Neural cell (in vitro differentiated cells): Measurements from ENCODE around the gene GTF2H3. TPM values are rescaled to one million over a fixed set of nuclear protein-coding genes. Genes with fewer than 3 reads are reported as not detected.

Experiments
- H2AFZ ChIP-seq: fragments of 200-600, 300-800 bp; sonication (generic), shearing (Covaris generic); 2 replicates; pipeline ENCODE4 v1.6.0; 2014; ENCODE audit warnings: low read depth, mild to moderate bottlenecking, antibody characterized with exemption, low read length, moderate library complexity
- H3F3A ChIP-seq: fragments of 200-600 bp; shearing (Covaris generic); 2 replicates; pipeline ENCODE4 v1.6.1; 2016; ENCODE audit warnings: mild to moderate bottlenecking, moderate library complexity, mixed read lengths, antibody characterized with exemption, low read length; ENCODE audit not compliant: insufficient read depth, poor library complexity, severe bottlenecking
- H3K27ac ChIP-seq: fragments of 200-600, 300-800 bp; sonication (generic), shearing (Covaris generic); 2 replicates; pipeline ENCODE4 v1.5.1; 2014; ENCODE audit warnings: mild to moderate bottlenecking, low read length, moderate library complexity
- H3K27me3 ChIP-seq: fragments of 300-800, 200-600 bp; sonication (generic), shearing (Covaris generic); 2 replicates; pipeline ENCODE4 v1.6.0; 2014; ENCODE audit warnings: mild to moderate bottlenecking, low read depth, low read length, moderate library complexity; ENCODE audit not compliant: insufficient read depth
- H3K36me3 ChIP-seq: fragments of 300-800, 200-600 bp; sonication (generic), shearing (Covaris generic); 2 replicates; pipeline ENCODE4 v1.5.1; 2014; ENCODE audit warnings: mild to moderate bottlenecking, antibody characterized with exemption, low read length, moderate library complexity; ENCODE audit not compliant: insufficient read depth
- H3K4me2 ChIP-seq: fragments of 300-800, 200-600 bp; sonication (generic), shearing (Covaris generic); 2 replicates; pipeline ENCODE4 v1.6.0; 2014; ENCODE audit warnings: mild to moderate bottlenecking, low read length
- H3K4me3 ChIP-seq: fragments of 300-800, 200-600 bp; sonication (generic), shearing (Covaris generic); 2 replicates; pipeline ENCODE4 v1.5.1; 2014; ENCODE audit warnings: mild to moderate bottlenecking, low read length, moderate library complexity
- H3K79me2 ChIP-seq: fragments of 200-600 bp; shearing (Covaris generic); replicated peaks from 2 replicates; pipeline ENCODE4 v1.6.0; 2014; ENCODE audit warnings: mild to moderate bottlenecking, low read length, moderate library complexity; ENCODE audit not compliant: insufficient read depth
- H3K9ac ChIP-seq: fragments of 300-800, 200-600 bp; sonication (generic), shearing (Covaris generic); 2 replicates; pipeline ENCODE4 v1.6.1; 2016; ENCODE audit warnings: mild to moderate bottlenecking, low read length, mixed read lengths
- H3K9me2 ChIP-seq: fragments of 200-600 bp; shearing (Covaris generic); 2 replicates; pipeline ENCODE4 v1.6.1; 2016; ENCODE audit warnings: mild to moderate bottlenecking, low read length, mixed read lengths; ENCODE audit not compliant: insufficient read depth
- H3K9me3 ChIP-seq: fragments of 200-600, 300-800 bp; sonication (generic), shearing (Covaris generic); 2 replicates; pipeline ENCODE4 v1.6.1; 2016; ENCODE audit warnings: mild to moderate bottlenecking, mixed run types, low read length, moderate library complexity, mixed read lengths
- H4K20me1 ChIP-seq: fragments of 200-600 bp; shearing (Covaris generic); 2 replicates; pipeline ENCODE4 v1.6.1; 2016; ENCODE audit warnings: mild to moderate bottlenecking, mixed run types; ENCODE audit not compliant: insufficient read depth
- CTCF ChIP-seq: fragments of 450-650 bp; IDR thresholded peaks from 2 replicates; pipeline ENCODE4 v1.5.1; 2014; ENCODE audit warnings: antibody characterized with exemption, mild to moderate bottlenecking, moderate library complexity; ENCODE audit not compliant: poor library complexity, severe bottlenecking
- EP300 ChIP-seq: fragments of 450-650 bp; conservative IDR thresholded peaks from 2 replicates; pipeline ENCODE4 v1.6.1; 2014; ENCODE audit warnings: antibody characterized with exemption, mild to moderate bottlenecking, moderate library complexity; ENCODE audit not compliant: poor library complexity, severe bottlenecking
- EZH2 ChIP-seq: fragments of 200-600, 300-800 bp; shearing (Covaris generic), sonication (generic); IDR thresholded peaks from 2 replicates; pipeline ENCODE4 v1.6.1; 2014; ENCODE audit warnings: antibody characterized with exemption, low read length, borderline replicate concordance, mild to moderate bottlenecking; ENCODE audit not compliant: insufficient read depth, poor library complexity, severe bottlenecking
- MXI1 ChIP-seq: fragments of 450-650 bp; conservative IDR thresholded peaks from 2 replicates; pipeline ENCODE4 v1.6.1; 2014; ENCODE audit warnings: antibody characterized with exemption, mild to moderate bottlenecking; ENCODE audit not compliant: poor library complexity, severe bottlenecking
- POLR2AphosphoS5 ChIP-seq: IDR thresholded peaks from 2 replicates; pipeline ENCODE4 v1.6.1; 2012
- RAD21 ChIP-seq: fragments of 450-650 bp; conservative IDR thresholded peaks from 2 replicates; pipeline ENCODE4 v1.6.1; 2014; ENCODE audit warnings: antibody characterized with exemption, mild to moderate bottlenecking, moderate library complexity
- REST ChIP-seq: IDR thresholded peaks from 2 replicates; pipeline ENCODE4 v1.6.1; 2012; ENCODE audit warnings: borderline replicate concordance
- SMC3 ChIP-seq: fragments of 450-650 bp; conservative IDR thresholded peaks from 2 replicates; pipeline ENCODE4 v1.6.1; 2014; ENCODE audit warnings: antibody characterized with exemption, mild to moderate bottlenecking, moderate library complexity; ENCODE audit not compliant: poor library complexity
- TAF1 ChIP-seq: IDR thresholded peaks from 2 replicates; pipeline ENCODE4 v1.6.1; 2012; ENCODE audit warnings: low read depth
- polyA plus RNA-seq: library from polyadenylated mRNA; depleted of rRNA; stranded (reverse); fragments of >200 nt; gene quantifications from 2 replicates; pipeline ENCODE4 v1.2.3, GENCODE V29; 2014

GTF2H3 gene
- polyA plus RNA-seq, 1 donor from 2014 or later, result 47.8 TPM

GRCh38 chr12:123645380-123645779 lies 11.8 kb downstream of the GTF2H3 start (continued):
- TF ChIP-seq CTCF, result no peak

GRCh38 chr12:123645878-123646277 lies 12.2 kb downstream of the GTF2H3 start:
- no peaks in the 10 kb centered on the region for H3K9me2 ChIP-seq
- no peaks in the 10 kb centered on the region for H3K27me3 ChIP-seq
- no peak overlapping the region for H2AFZ ChIP-seq
- no peaks in the 10 kb centered on the region for H3K9me3 ChIP-seq
- H3K27ac ChIP-seq, result no peak overlapping the region
- no peak overlapping the region for H3K4me2 ChIP-seq
- TF ChIP-seq RAD21 (no peak), REST (no peak), CTCF (no peak), POLR2AphosphoS5 (no peak), EZH2 (no peak), EP300 (no peak), TAF1 (no peak), SMC3 (no peak), MXI1 (no peak)
- no peak overlapping the region for H3K9ac ChIP-seq
- H3K79me2 ChIP-seq, result no peaks in the 10 kb centered on the region
- peaks cover 8% of the 10 kb centered on the region for H3K36me3 ChIP-seq
- no peaks in the 10 kb centered on the region for H4K20me1 ChIP-seq
- no peaks in the 10 kb centered on the region for H3F3A ChIP-seq
- no peak overlapping the region for H3K4me3 ChIP-seq

- no peak overlapping the region for H3K9ac ChIP-seq
- no peak overlapping the region for H2AFZ ChIP-seq
- H4K20me1 ChIP-seq, result no peaks in the 10 kb centered on the region
- no peak overlapping the region for H3K4me2 ChIP-seq
- no peaks in the 10 kb centered on the region for H3K79me2 ChIP-seq
- no peaks in the 10 kb centered on the region for H3F3A ChIP-seq
- H3K27me3 ChIP-seq, result no peaks in the 10 kb centered on the region
- H3K27ac ChIP-seq, result no peak overlapping the region
- no peak overlapping the region for H3K4me3 ChIP-seq
- H3K36me3 ChIP-seq, result peaks cover 8% of the 10 kb centered on the region
- H3K9me2 ChIP-seq, result no peaks in the 10 kb centered on the region
- TF ChIP-seq EP300 (no peak), SMC3 (no peak), POLR2AphosphoS5 (no peak), CTCF (no peak), MXI1 (no peak), TAF1 (no peak), EZH2 (no peak), RAD21 (no peak), REST (no peak)
- no peaks in the 10 kb centered on the region for H3K9me3 ChIP-seq
Measured at GRCh38 chr12:123648401-123648800, 14.8 kb downstream of the GTF2H3 start.
